SK-N-SH treated with all-trans-retinoic acid at 6 μM for 48 hours (cell line): ENCODE results near the gene LIMK1.

Experiments used
- ISL1 ChIP-seq: fragments of 250-450 bp; sonication (Bioruptor Pico); IDR thresholded peaks from 2 replicates; pipeline ENCODE4 v2.1.2; 2022; ENCODE audit warnings: mild to moderate bottlenecking, moderate library complexity
- TCF4 ChIP-seq: fragments of 250-450 bp; sonication (Bioruptor Pico); IDR thresholded peaks from 2 replicates; pipeline ENCODE4 v1.8.0; 2021; ENCODE audit warnings: mild to moderate bottlenecking, moderate library complexity, borderline replicate concordance
- TSHZ2 ChIP-seq: fragments of 250-450 bp; sonication (Bioruptor Pico); IDR thresholded peaks from 2 replicates; pipeline ENCODE4 v1.5.0; 2020; ENCODE audit warnings: mild to moderate bottlenecking, moderate library complexity
- ZFP30 ChIP-seq: fragments of 450-650 bp; formaldehyde crosslinking; IDR thresholded peaks from 2 replicates; pipeline ENCODE4 v1.5.0; 2022; ENCODE audit warnings: mild to moderate bottlenecking, moderate library complexity

- TF ChIP-seq TSHZ2, result no peak
- TF ChIP-seq ISL1 (CRISPR knock-in tag), result no peak
- no peak for TF ChIP-seq TCF4 (CRISPR knock-in tag)
- TF ChIP-seq ZFP30 (CRISPR knock-in tag), result no peak
Observed at GRCh38 chr7:74063646-74064045, 20.0 kb upstream of the LIMK1 start.
